Stimulated activated CD4-positive, alpha-beta T cell treated with anti-CD3 and anti-CD28 coated beads, Interleukin-12 subunit alpha, Interleukin-12 subunit beta, amount 100 ng/mL, for 4 hours (primary cell): ENCODE data around the gene JARID2.
"Not testable (repeated sequence)": the region's sequence is repeated elsewhere in the genome, so short reads cannot be mapped to it uniquely, and the experiment has no call there.

Source experiments
- DNase-seq: peaks from one replicate; pipeline ENCODE4 v3.0.0-alpha.2; 2020

Gene JARID2

DNA sequence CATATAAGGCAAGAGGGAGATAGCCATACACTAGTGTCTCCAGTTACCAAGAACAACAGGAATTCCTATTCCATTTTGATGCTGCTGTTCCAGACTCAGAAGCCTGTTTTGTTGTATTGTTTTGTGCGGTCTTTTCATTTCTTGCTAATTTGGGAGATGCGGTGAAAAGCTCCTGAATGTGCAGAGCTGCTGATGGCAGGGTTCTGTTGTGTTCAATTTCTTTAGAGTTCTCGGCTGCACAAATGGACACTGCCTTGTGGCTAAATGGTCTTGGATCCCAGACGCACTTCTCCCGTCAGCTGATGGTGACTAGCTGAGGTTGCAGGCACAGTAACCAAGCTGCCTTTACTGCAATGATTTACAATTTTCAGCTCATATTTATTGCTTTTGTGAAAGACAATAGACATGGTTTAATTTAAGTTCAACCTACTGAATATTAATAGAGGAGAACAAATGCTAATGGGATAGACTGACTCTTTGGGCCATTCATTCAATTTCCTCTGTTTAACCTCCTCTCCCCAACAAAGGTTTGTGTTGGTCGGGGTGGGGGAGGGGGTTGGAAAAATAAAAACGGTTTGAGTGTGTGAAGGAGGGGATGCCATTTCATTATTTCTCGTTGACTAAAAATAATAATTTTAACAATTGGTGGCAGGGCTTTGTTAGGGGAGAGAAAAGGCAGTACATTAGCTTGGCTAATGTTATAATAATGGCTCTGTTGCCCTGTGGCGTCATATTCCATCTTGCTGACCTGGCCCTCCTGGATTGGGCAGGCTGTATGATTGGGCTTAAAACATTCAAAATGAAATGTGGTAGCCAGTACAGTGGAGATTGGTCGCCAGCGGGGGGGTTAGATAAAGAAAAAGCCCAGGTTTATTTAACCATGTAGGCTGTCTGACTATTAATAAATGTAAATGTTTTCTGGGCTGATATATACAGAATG lies 159.5 kb downstream of the JARID2 start:
- no peak for DNase-seq

DNA sequence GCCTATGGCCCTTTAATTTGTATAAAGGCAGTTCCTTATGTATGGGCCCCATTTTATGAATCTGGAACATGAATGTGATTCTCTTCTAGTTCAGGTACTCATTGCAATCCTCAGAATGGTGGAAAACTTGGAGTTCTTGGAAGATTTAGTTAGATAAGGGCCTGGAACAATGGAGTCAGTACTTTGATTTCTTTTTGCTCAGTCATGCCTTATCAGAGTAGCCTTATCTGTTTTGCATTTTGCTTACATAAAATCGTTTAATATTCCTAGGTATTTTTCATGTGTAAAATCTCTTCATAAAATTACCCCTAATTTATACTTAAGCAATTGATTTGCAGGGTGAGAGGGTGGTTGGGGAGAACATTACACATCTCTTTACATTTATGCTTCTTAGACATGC lies 160.6 kb downstream of the JARID2 start:
- DNase-seq = no peak

DNA sequence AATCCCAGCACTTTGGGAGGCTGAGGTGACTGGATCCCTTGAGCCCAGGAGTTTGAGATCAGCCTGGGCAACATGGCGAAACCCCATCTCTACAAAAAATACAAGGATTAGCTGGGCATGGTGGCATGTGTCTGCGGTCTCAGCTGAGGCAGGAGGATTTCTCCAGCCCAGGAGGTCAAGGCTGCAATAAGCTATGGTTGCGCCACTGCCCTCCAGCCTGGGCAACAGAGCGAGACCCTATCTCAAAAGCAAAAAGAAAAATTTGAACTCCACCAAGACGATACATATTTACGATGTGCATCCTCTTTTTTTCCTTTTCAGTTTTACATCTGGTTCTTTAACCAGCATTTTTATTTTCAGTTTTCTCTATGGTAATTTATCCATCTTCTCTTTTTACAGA lies 162.1 kb downstream of the JARID2 start:
- DNase-seq = no peak

DNA sequence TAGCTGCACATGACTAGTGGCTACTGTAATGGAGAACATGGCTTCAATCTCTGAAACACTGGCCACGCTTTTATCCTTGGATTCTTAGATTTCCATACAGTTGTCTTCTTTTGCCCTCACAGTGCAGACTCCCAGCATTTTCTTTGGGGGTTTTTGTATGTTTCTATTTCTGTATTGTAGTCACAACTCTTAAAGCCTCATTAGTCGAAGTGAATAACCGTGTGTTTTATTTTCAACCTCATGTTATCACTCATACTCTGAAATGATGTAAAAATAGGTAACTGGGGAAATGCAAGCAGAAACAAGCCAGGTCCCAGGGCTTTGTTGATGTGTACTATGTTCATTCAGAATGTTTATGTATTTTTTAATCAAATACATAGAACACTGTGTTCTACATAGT lies 162.9 kb downstream of the JARID2 start:
- no peak for DNase-seq

DNA sequence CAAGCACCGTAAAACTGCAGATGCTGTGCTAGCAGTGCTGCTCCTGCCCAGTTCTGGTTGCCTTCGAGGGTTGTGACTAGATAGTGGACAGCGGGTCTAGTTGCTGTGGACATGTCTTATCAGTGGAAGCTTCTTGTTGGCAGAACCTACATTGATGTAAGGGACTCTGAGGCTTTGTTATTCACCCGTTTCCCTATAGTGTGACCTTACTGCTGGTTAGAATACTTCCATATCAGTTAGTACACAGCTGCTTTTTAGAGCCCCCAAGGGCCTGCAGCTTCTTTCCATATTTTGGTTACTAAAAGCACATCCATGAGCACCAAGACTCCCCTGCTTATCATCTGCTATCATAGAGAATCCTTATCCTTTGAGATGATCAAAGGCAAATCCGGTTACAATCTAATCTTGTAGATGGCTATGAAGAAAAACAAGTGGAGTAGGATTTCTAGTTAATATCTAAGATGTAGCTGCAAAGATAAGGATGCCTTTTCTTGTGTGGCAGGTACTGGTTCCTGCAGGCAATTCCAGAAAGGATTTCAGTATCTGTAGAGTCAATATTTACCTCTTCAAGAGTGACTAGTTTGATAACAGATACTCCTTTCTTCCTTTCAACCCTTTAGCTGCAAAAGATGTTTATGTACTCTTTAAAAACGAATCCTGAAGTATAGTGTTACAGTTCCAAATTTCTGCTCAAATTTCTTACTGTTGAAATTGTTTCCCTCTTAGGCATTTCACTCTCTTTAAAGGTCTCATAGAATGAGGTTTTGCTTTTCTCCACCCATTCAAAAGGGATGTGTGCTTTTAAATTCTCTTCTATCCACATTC lies 163.6 kb downstream of the JARID2 start:
- DNase-seq = no peak

DNA sequence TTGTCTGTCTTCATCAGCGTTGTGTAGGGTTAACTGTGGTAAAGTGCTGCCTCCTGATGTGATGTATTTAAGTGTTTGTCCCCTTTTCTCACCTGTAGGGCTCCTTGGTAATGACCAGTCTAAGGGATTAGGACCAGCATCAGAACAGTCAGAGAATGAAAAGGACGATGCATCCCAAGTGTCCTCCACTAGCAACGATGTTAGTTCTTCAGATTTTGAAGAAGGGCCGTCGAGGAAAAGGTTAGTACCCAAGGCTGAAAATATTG lies 164.2 kb downstream of the JARID2 start:
- no peak for DNase-seq

DNA sequence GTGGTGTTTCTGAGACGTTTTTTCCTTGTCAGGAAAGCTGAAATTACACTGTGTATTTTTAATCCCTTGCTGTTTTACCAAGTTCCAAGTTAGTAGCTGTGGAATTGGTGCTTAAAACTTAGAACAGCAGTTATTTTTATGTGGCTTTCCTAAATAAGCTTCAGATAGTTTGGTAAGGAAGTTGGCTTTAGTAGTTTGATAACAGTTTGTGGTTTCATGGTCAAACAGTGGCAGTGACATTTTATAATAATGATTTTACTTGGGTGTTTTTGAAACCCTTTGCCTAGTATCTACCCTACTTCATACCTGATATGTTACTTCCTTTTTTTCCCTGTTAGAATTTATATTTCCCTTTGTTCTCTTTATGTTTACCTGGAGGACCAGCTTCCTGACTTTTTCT lies 164.9 kb downstream of the JARID2 start:
- DNase-seq = no peak

DNA sequence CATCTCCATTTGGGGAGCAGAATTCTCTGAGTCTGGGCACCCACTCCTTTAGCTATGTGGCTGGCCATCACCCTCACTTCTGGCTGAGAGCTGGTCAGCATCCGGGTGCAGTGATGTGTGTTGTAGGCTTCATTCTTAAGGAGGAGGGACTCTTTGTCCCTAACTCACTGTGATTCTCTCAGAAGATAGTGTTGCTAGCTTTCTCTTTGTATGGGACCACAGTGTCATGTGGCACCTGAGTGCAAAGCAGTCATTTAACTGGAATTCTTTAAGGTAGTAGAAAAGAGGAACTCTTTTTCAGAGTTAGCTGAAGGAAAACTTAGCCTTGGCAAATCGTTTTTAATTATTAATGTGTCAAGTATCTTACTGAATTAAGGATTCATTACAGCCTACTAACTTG lies 165.9 kb downstream of the JARID2 start:
- no peak for DNase-seq

DNA sequence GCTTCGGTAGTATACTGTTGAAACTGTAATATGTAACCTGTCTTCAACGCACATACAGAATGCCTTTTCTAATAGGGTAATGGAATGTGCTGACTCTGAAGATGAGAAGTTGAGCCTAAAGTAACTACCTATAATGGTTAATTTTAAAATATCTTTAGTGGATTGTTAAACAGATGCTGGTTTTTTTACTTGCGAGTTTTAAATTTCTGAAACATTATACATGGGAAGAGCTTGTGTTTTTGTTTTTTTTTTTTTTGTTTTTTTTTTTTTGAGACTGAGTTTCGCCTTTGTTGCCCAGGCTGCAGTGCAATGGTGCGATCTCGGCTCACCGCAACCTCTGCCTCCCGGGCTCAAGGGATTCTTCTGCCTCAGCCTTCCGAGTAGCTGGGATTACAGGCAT lies 166.9 kb downstream of the JARID2 start:
- DNase-seq = no peak

DNA sequence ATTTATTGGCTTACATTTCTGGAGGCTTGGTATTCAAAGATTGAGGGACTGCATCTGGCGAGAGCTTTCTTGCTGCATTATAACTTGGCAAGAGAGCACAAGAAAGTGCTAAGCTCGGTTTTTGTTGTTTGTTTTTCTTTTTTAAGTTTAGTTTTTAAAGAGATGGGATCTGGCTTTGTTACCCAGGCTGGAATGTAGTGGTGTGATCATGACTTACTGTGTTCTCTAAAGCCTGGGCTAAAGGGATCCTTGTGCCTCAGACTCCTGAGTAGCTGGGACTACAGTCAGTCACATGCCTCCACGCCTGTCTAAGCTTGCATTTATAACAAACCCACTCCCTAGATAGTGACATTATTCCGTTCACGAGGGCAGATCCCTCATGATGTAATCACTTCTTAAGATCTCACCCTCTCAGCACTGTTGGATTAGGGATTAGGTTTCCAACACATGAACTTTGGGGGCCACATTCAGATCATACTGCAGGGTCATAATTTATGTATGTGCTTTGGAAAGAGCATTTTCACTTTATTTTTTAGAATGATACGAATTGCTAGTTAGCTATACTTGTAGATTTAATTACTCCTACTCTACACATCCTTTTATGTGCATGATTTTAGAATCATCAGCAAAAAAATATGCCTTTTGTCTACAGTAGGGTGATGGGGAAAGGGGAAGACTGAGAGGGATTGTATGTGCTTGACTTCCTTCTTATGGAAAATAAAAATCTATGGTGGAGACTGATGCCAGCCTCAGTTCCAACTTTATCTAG lies 167.8 kb downstream of the JARID2 start:
- no peak for DNase-seq

DNA sequence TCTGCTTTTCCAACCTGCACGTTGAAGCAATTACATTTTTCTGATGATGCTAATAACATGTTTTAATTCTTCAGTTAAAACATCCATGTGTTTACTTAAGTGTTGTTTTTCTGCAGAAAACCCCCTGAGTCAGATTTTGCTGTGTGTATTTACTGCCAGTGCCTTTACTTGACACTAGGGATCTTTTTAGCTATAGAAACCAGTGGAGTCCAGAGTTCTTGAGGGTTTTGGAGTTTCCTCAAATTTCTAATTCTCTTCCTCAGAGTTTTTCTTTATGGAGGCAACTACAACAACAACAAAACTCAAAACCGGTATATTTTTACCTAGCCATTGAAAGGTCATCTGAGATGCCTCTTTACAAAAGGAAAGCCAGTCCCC lies 168.4 kb downstream of the JARID2 start:
- DNase-seq = no peak

DNA sequence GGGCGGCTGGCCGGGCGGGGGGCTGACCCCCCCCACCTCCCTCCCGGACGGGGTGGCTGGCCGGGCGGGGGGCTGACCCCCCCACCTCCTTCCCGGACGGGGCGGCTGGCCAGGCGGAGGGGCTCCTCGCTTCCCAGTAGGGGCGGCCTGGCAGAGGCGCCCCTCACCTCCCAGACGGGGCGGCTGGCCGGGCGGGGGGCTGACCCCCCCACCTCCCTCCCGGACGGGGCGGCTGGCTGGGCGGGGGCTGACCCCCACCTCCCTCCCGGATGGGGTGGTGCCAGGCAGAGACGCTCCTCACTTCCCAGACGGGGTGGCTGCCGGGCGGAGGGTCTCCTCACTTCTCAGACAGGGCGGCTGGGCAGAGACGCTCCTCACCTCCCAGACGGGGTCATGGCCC lies 169.8 kb downstream of the JARID2 start:
- DNase-seq = not testable (repeated sequence)

DNA sequence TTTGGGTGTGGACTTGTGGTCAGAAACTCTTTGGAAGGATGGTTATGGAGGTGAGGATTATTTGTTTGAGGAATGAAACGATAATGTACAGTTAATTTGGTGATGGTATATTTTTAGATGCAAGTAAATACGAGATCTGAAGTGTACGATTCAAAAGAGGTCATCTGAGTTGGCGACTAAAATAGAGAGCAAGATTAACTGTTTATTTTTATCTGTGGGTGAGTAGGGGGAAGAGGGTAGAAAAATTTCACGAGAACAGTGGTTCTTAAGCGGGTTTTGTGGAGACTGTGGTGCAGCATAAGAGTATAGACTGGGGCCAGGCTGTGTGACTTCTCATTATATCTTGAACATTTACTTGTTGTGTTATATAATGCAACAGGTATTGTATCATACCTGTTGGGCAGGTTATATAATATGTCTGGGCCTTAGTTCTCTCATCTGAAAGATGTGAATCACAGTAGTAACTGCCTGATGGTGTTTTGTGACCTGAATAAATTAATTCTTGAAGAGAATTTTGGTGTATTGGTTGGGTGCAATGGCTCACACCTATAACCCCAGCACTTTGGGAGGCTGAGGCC lies 171.2 kb downstream of the JARID2 start:
- no peak for DNase-seq

DNA sequence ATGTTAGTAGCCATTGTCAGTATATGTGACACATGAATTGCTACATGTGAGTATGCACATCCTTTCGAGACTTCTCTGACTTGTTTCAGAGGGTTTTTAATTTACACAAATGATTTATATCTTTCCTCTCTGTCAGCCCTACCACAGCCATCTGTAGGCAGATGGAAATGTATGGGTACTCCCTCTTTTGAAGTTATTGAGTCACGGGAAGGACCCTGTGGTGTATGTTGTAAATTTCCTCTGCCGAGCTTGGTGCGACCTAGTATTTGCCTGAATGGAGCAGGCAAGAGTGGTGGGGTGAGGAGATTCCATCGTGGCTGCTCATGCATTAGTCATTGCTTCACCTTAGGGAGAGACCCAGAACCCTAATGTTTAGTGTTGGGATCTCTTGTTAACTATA lies 171.9 kb downstream of the JARID2 start:
- peak; percentile 15 for DNase-seq

DNA sequence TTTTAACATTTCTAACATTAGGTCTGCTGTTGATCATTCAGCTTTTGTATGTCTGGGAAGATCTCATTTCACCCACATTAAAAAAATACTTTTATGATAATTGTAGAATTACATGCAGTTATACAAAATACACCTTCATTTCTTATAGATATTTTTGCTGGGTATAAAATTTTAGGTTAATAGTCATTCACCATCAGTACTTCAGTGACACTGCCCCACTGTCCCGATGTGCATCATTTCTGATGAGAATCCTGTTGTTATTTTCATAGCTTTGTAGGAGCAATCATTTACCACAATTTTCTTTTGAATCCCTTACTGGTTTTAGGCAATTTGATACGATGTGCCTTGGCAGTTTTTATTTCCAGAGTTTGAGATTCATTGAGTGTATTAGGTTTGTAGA lies 173.6 kb downstream of the JARID2 start:
- DNase-seq = no peak

DNA sequence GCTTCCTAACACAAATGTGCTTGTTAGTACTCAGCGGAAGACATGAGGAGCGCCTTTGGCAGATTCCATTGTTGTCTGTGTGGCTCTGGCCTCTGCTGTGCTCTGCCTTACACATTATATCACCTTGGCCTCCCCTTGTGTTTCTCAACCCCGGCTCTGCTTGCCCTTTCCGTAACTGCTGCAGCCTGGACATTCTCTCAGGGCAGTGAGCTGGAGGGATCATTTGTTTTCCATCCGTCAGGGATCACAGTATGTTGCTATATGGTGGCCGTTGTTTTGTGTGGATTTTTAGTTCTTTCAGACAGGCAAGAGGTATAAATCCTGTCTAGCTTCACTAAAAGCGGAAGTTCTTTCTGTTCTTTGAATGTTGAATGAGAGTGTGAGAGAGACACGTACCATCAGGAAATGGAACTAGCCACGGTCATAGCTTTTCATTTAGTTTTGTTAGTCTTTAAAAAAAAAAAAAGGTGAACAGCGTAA lies 175.1 kb downstream of the JARID2 start:
- no peak for DNase-seq

DNA sequence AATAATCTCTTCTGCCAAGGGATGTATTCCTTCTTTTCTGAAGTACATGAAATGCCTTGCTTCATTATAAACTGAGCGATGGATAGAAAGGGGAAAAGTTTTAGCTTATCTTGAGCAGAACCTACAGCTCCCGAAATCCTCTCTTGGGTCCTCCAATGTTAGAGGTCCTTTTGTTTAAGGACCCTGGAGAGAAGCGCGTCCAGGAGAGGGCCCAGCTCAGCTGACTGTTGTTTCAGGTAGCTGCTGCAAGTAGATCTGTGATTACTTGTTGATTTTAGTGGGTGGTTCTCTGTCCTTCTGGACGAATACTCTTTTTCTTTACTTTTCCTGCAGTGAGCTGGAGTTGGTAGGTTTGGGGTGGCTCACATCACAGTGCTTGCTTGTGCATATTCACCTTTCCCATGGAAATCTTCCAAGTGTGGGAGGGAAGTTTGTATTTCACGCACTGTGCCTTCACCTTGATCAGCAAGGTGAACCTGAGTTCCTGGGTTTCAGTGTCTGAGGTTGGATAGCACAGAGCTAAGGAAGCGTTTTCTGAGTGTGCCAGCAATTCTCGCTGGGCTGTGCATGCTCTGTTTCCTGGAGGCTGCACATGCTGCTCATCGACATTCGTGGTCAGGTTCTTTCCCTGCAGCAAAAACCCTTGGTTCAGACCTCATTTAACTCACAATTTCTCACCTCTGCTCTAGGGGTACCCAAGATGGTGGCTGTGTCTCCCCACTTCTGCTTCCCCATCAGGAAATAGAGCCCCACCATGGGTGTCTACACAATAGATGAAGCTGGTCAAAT lies 176.3 kb downstream of the JARID2 start:
- DNase-seq = no peak

DNA sequence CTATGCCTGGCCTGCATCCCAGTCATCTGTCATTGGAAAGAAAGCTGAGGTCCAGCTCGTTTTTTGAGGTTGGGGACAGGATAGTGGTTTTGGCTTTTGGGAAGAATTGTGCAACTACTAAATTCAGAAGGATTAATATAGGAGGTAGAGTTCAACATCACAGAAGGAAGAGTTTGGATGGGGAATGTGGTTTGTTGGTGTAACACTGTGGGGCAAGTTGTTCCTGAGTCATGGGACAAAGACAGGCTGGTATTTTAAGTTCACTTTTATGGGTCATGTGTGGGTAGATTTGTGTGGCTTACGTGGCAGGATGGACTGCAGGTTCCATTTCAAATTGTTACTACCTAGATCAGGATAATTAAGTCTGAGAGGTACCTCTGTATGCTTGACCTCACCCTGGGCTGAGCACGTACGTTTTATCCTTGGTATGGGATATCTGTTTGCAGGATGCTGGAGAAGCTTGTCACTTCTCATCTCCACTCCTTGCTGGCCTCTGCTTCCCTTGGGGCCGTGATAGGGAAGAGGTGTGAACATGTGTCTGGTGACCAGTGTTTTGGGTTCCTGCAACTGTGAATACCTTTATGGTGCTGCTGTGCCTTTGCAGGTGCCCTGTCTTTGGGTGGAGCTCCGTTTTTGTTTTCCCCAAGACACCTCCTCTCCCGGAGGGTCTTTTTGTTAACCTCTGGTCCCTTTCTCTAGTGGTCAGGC lies 177.6 kb downstream of the JARID2 start:
- DNase-seq = no peak

DNA sequence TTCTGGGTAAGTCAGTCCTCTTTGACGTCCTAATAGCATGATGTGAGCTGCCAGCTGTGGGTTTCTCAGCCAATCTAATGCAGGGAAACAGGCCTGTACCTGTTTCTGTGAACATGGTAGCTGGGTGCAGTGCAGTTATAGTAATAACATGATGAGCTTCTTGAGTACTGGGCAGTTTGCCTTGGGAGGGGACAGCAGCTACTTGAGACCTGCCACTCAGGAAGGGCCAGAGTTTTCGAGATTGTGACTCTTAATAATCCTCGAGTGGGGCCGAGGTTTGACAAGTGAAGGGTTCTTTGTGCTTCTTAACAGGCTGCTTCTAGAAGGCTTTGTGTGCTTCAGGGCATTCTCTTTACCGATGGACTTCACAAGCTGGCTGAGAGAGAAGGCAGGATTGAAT lies 180.1 kb downstream of the JARID2 start:
- no peak for DNase-seq

DNA sequence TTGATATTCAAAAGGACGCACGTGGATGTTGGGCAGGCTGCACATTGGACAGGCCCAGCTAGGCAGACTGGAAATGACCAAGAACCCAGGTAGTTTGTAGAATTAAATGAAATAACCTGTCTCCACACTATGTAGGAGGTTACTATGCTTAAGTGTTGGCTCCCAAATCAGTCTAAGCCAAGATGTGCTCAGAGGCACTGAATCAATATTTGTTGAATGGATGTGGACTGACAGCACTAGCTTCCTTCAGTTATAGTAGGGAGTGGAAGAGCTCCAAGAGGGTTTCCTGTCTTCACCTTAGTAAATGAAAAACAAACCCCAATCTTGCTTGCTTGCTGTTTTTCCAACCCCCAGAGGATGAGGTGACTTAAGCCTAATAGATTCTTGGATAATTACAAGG lies 180.5 kb downstream of the JARID2 start:
- no peak for DNase-seq

DNA sequence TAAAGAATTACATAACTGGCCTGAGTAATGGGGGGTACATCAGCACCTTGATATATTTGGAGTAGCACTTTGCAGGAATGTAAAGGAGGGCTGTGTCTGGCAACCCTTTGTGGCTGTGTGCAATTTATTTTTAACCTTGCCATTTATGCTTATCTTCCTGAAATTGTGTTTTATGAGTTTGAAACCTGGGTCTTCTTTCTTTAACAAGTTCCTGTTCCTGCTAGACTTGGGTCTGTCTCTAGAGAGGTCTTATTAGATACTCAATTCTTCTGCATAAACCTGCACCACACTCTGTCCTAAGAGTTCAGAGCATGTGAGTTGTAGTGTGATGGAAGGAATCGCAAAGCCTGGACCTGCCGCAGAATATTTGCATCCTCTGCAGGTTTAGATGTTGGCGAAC lies 181.0 kb downstream of the JARID2 start:
- no peak for DNase-seq
